K562 (cell line): Measurements from ENCODE around the gene QRICH1. TPM values are rescaled to one million over a fixed set of nuclear protein-coding genes. Genes with fewer than 3 reads are reported as not detected.

Experiments
- ATAC-seq: fragments of 200-7000 bp; cut with Tn5 transposase; 3 replicates; pipeline ENCODE4 v1.9.1; 2020; ENCODE audit warnings: moderate library complexity
- BruUV-seq: library from RNA; stranded (reverse); fragments of 400-500 nt; replicated peaks from 2 replicates; lab custom pipeline; 2021; lab: Mats Ljungman, UMichigan
- CTCF ChIA-PET: fragments of 300-600 bp; formaldehyde crosslinking; extraction: SDS; loops from one replicate; lab custom pipeline; 2021; ENCODE audit warnings: low intra/inter-chr PET ratio; lab: Yijun Ruan, JAX
- POLR2A ChIA-PET: fragments of 300-600, 350-650 bp; sonication (Branson Sonifier 250); formaldehyde crosslinking; extraction: SDS; loops from one replicate; lab custom pipeline; 2021; ENCODE audit warnings: antibody characterized with exemption, inconsistent platforms; lab: Yijun Ruan, JAX
- DNase-seq, 4 experiments: peaks; one replicate each; pipeline versions ENCODE4 v3.0.0 to v3.0.0-alpha.2; 2011 to 2018; ENCODE audit warnings: low spot score in 3 of 4, mixed read lengths in 3 of 4; ENCODE audit errors: extremely low read depth in 1 of 4
- FAIRE-seq: peaks from 2 replicates; lab custom pipeline; 2011; peaks lifted over from hg19 to GRCh38; lab: Jason Lieb, UNC
- H2AFZ ChIP-seq: 2 replicates; pipeline ENCODE4 v1.6.0; 2011; ENCODE audit warnings: low read depth, low read length, control low read depth, inconsistent platforms
- H3K27ac ChIP-seq: fragments of 200-600 bp; 3 replicates; pipeline ENCODE4 v1.8.0; 2011; ENCODE audit warnings: low read depth, mild to moderate bottlenecking, control low read depth, inconsistent platforms, low read length, moderate library complexity, mixed read lengths; ENCODE audit errors: extremely low read depth
- H3K27me3 ChIP-seq, 2 experiments: fragments of 300-600 bp in 1 of 2; 2 replicates in 1 of 2; 3 replicates in 1 of 2; pipeline versions ENCODE4 v1.6.0 to v1.8.0; 2011; ENCODE audit warnings: inconsistent platforms in 2 of 2, low read length in 2 of 2, mild to moderate bottlenecking in 1 of 2, mixed read lengths in 1 of 2, moderate library complexity in 1 of 2; ENCODE audit not compliant: control insufficient read depth in 2 of 2, insufficient read depth in 2 of 2
- H3K36me3 ChIP-seq: fragments of 300-600 bp; 3 replicates; pipeline ENCODE4 v1.8.0; 2011; ENCODE audit warnings: mild to moderate bottlenecking, low read length, inconsistent platforms; ENCODE audit not compliant: control insufficient read depth, insufficient read depth
- H3K4me1 ChIP-seq, 2 experiments: fragments of 200-600 bp in 1 of 2; replicated peaks in 1 of 2; 2 replicates in 1 of 2; 3 replicates in 1 of 2; pipeline versions ENCODE4 v1.5.1 to v1.8.0; 2011; ENCODE audit warnings: inconsistent platforms in 2 of 2, low read length in 2 of 2, mild to moderate bottlenecking in 1 of 2, mixed read lengths in 1 of 2, moderate library complexity in 1 of 2; ENCODE audit not compliant: control insufficient read depth in 2 of 2, insufficient read depth in 2 of 2
- H3K4me2 ChIP-seq: 2 replicates; pipeline ENCODE4 v1.6.1; 2011; ENCODE audit warnings: low read length, control low read depth, inconsistent platforms, mixed read lengths; ENCODE audit not compliant: insufficient read depth
- H3K4me3 ChIP-seq: fragments of 200-600 bp; sonication (generic), shearing (Covaris generic); 2 replicates; pipeline ENCODE4 v1.5.1; 2016; ENCODE audit warnings: control low read depth, inconsistent platforms
- H3K79me2 ChIP-seq: fragments of 200-600 bp; 3 replicates; pipeline ENCODE4 v1.8.0; 2011; ENCODE audit warnings: low read length, inconsistent platforms; ENCODE audit not compliant: control insufficient read depth, insufficient read depth
- H3K9ac ChIP-seq, 2 experiments: 2 replicates each; pipeline versions ENCODE4 v1.6.0 to v1.6.1; 2011; ENCODE audit warnings: low read depth in 2 of 2, low read length in 2 of 2, control low read depth in 1 of 2, inconsistent platforms in 1 of 2, mild to moderate bottlenecking in 1 of 2, mixed read lengths in 1 of 2; ENCODE audit not compliant: insufficient read depth in 1 of 2
- H3K9me1 ChIP-seq: one replicate; pipeline ENCODE4 v1.6.0; 2011; ENCODE audit warnings: inconsistent platforms, mild to moderate bottlenecking, low read length, moderate library complexity; ENCODE audit not compliant: control insufficient read depth, insufficient read depth
- H3K9me3 ChIP-seq: replicated peaks from 2 replicates; pipeline ENCODE4 v1.5.1; 2011; ENCODE audit warnings: low read depth, low read length, inconsistent platforms; ENCODE audit not compliant: control insufficient read depth, insufficient read depth
- H4K20me1 ChIP-seq: replicated peaks from 2 replicates; pipeline ENCODE4 v1.6.1; 2011; ENCODE audit warnings: low read length, inconsistent platforms, mixed read lengths; ENCODE audit not compliant: control insufficient read depth, insufficient read depth
- ASH1L ChIP-seq: fragments of 450-650 bp; IDR thresholded peaks from 2 replicates; pipeline ENCODE4 v1.6.1; 2018; ENCODE audit warnings: borderline replicate concordance, mild to moderate bottlenecking, low read depth; ENCODE audit not compliant: partially characterized antibody
- BRD9 ChIP-seq: fragments of 450-650 bp; IDR thresholded peaks from 2 replicates; pipeline ENCODE4 v1.6.1; 2018; ENCODE audit warnings: low read depth; ENCODE audit not compliant: partially characterized antibody
- CREM ChIP-seq: IDR thresholded peaks from 2 replicates; pipeline ENCODE4 v1.6.1; 2014; ENCODE audit warnings: antibody characterized with exemption, low read depth
- GTF2A2 ChIP-seq: IDR thresholded peaks from 2 replicates; pipeline ENCODE4 v1.6.1; 2016; ENCODE audit warnings: mild to moderate bottlenecking, missing genetic modification characterization, missing compliant biosample characterization
- MYBL2 ChIP-seq, 2 experiments: fragments of 450-650 bp in 1 of 2; sonication (generic) in 1 of 2; formaldehyde crosslinking in 1 of 2; IDR thresholded peaks; 2 replicates each; pipeline versions ENCODE4 v1.6.1 to v1.8.1; 2017 to 2022; ENCODE audit warnings: borderline replicate concordance in 1 of 2, inconsistent platforms in 1 of 2, low read depth in 1 of 2, mild to moderate bottlenecking in 1 of 2, missing genetic modification reagents in 1 of 2, moderate library complexity in 1 of 2
- NFXL1 ChIP-seq: fragments of 450-650 bp; formaldehyde crosslinking; IDR thresholded peaks from 2 replicates; pipeline ENCODE4 v1.4.0; 2021; ENCODE audit warnings: mild to moderate bottlenecking
- NR2C1 ChIP-seq, 2 experiments: fragments of 450-650 bp; IDR thresholded peaks; 2 replicates each; pipeline ENCODE4 v1.6.1; 2017; ENCODE audit warnings: mild to moderate bottlenecking in 2 of 2, antibody characterized with exemption in 1 of 2, inconsistent platforms in 1 of 2, missing compliant biosample characterization in 1 of 2, missing genetic modification characterization in 1 of 2
- TAF9B ChIP-seq: fragments of 450-650 bp; IDR thresholded peaks from 2 replicates; pipeline ENCODE4 v1.6.1; 2018; ENCODE audit warnings: mild to moderate bottlenecking; ENCODE audit not compliant: partially characterized antibody
- TBL1XR1 ChIP-seq, 2 experiments: IDR thresholded peaks; 2 replicates each; pipeline ENCODE4 v1.6.1; 2012; ENCODE audit warnings: improper control_type of control experiment in 2 of 2, low read length in 2 of 2, mild to moderate bottlenecking in 1 of 2
- ZFP91 ChIP-seq: sonication (generic); formaldehyde crosslinking; IDR thresholded peaks from 2 replicates; pipeline ENCODE4 v1.8.0; 2022; ENCODE audit warnings: mild to moderate bottlenecking, missing genetic modification reagents
- WGBS: fragments of 100-300 bp; shearing (Covaris generic); methylation state at CpG from one replicate; pipeline ENCODE4 v1.1.6; 2016; ENCODE audit warnings: low coverage, mixed read lengths; ENCODE audit not compliant: insufficient coverage; ENCODE audit errors: missing lambda C conversion rate; 5-methylcytosine and 5-hydroxymethylcytosine counted together
- in situ Hi-C: fragments of 300-500 bp; cut with MboI; formaldehyde crosslinking; loops from 4 replicates; pipeline ENCODE4 v1.15.0; 2018; ENCODE audit warnings: inconsistent platforms, mixed read lengths
- intact Hi-C: fragments of 100-400 bp; cut with micrococcal nuclease; formaldehyde crosslinking; loops from 2 replicates; pipeline ENCODE4 v1.14.2; 2022
- polyA plus RNA-seq, 8 experiments: library from polyadenylated mRNA; depleted of rRNA in 4 of 8; stranded (reverse) in 5 of 8; unstranded in 3 of 8; fragments of >200 nt; fragmentation: Nextera tagmentation in 2 of 8; fragmentation: Illumina TruSeq in 1 of 8; extraction: Ambion mirVana in 2 of 8; extraction: Trizol in 1 of 8; gene quantifications; 2 replicates each; pipeline versions ENCODE4 v1.2.1 to v1.2.3, GENCODE V29; 2011 to 2014; ENCODE audit warnings: inconsistent platforms in 1 of 8, missing spikeins in 1 of 8
- total RNA-seq, 7 experiments: library from RNA; depleted of rRNA in 6 of 7; stranded (reverse); fragments of >200 nt in 6 of 7; fragmentation: Illumina TruSeq in 2 of 7; extraction: Trizol in 2 of 7; gene quantifications; 2 replicates each; pipeline versions ENCODE4 v1.2.1 to v1.2.3, GENCODE V29; 2011 to 2021; ENCODE audit warnings: low replicate concordance in 1 of 7
- TF ChIP-seq, protein P1 (sequence below): fragments of 450-650 bp; IDR thresholded peaks from 2 replicates; pipeline ENCODE4 v1.6.1; 2017; ENCODE audit warnings: antibody characterized with exemption, mild to moderate bottlenecking
- TF ChIP-seq, protein P2 (sequence below): fragments of 250-450 bp; sonication (Bioruptor Pico); IDR thresholded peaks from 2 replicates; pipeline ENCODE4 v1.5.0; 2020; ENCODE audit warnings: mild to moderate bottlenecking, borderline replicate concordance

The QRICH1 gene
- total and polyA plus RNA-seq, 9 of the 15 experiments (the other 6 are each of a cell fraction or from before 2014, with no cell fraction given) = 20.1 to 99.2 (median 56.7) TPM

DNA sequence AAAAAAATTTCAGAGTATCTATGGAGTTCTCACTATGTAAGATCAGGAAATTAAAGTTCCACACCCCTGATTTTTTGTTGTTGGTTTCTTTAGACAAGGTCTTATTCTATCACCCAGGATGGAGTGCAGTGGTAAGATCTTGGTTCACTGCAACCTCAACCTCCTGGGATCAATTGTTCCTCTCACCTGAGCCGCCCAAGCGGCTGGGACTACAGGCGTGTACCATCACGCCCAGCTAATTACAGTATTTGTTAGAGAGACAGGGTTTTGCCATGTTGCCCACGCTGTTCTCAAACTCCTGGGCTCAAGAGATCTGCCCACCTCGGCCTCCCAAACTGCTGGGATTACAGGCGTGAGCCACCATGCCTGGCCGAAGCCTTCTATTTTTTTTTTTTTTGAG, 12.4 kb downstream of the QRICH1 start (continued):
- no peak for TF ChIP-seq ZFP91 (CRISPR knock-in tag)
- TF ChIP-seq NR2C1 (IDR thresholded peaks at IDR 0.05) = no peak
- no peak for TF ChIP-seq NR2C1 (tag; IDR thresholded peaks at IDR 0.05)
- no peak for TF ChIP-seq MYBL2 (IDR thresholded peaks at IDR 0.05; ENCODE audit: low read depth)
- TF ChIP-seq MYBL2 (CRISPR knock-in tag; IDR thresholded peaks at IDR 0.05; ENCODE audit: borderline replicate concordance) = no peak
- no peak for TF ChIP-seq ASH1L
- TF ChIP-seq GTF2A2 (tag) = no peak
- TF ChIP-seq BRD9 = no peak
- TF ChIP-seq TAF9B = no peak
- TF ChIP-seq TBL1XR1 (IDR thresholded peaks at IDR 0.05; ENCODE audit: low read length in 2 of 2) = no peak
- TF ChIP-seq, all 486 proteins: peak for 0

GRCh38 chr3:49079270-49079669, 14.6 kb downstream of the QRICH1 start:
- no peak overlapping the region for H3K4me2 ChIP-seq
- peaks cover 46% of the 10 kb centered on the region; the same call in 2 of the 3 replicates for H3K36me3 ChIP-seq
- BruUV-seq = no TSS peak
- CTCF ChIA-PET = no interaction called here
- POLR2A ChIA-PET = no interaction called here
- WGBS = 96% methylated on average over 2 of the region's 2 CpGs
- no peak overlapping the region for H2AFZ ChIP-seq
- no peaks in the 10 kb centered on the region for H3K4me1 ChIP-seq
- ATAC-seq = no peak
- H3K9me1 ChIP-seq = no peaks in the 10 kb centered on the region
- H3K9me3 ChIP-seq = no peaks in the 10 kb centered on the region
- in situ Hi-C loops (no loop called here), intact Hi-C loops (no loop called here)
- no peaks in the 10 kb centered on the region for H3K27me3 ChIP-seq
- FAIRE-seq = no peak
- H4K20me1 ChIP-seq = no peaks in the 10 kb centered on the region
- H3K79me2 ChIP-seq = peaks cover 58% of the 10 kb centered on the region
- H3K9ac ChIP-seq = no peak overlapping the region
- H3K4me3 ChIP-seq = no peak overlapping the region
- no peak overlapping the region for H3K27ac ChIP-seq
- no peak for TF ChIP-seq CREM
- TF ChIP-seq, protein P1, sequence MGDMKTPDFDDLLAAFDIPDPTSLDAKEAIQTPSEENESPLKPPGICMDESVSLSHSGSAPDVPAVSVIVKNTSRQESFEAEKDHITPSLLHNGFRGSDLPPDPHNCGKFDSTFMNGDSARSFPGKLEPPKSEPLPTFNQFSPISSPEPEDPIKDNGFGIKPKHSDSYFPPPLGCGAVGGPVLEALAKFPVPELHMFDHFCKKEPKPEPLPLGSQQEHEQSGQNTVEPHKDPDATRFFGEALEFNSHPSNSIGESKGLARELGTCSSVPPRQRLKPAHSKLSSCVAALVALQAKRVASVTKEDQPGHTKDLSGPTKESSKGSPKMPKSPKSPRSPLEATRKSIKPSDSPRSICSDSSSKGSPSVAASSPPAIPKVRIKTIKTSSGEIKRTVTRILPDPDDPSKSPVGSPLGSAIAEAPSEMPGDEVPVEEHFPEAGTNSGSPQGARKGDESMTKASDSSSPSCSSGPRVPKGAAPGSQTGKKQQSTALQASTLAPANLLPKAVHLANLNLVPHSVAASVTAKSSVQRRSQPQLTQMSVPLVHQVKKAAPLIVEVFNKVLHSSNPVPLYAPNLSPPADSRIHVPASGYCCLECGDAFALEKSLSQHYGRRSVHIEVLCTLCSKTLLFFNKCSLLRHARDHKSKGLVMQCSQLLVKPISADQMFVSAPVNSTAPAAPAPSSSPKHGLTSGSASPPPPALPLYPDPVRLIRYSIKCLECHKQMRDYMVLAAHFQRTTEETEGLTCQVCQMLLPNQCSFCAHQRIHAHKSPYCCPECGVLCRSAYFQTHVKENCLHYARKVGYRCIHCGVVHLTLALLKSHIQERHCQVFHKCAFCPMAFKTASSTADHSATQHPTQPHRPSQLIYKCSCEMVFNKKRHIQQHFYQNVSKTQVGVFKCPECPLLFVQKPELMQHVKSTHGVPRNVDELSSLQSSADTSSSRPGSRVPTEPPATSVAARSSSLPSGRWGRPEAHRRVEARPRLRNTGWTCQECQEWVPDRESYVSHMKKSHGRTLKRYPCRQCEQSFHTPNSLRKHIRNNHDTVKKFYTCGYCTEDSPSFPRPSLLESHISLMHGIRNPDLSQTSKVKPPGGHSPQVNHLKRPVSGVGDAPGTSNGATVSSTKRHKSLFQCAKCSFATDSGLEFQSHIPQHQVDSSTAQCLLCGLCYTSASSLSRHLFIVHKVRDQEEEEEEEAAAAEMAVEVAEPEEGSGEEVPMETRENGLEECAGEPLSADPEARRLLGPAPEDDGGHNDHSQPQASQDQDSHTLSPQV = no peak
- TF ChIP-seq, protein P2, sequence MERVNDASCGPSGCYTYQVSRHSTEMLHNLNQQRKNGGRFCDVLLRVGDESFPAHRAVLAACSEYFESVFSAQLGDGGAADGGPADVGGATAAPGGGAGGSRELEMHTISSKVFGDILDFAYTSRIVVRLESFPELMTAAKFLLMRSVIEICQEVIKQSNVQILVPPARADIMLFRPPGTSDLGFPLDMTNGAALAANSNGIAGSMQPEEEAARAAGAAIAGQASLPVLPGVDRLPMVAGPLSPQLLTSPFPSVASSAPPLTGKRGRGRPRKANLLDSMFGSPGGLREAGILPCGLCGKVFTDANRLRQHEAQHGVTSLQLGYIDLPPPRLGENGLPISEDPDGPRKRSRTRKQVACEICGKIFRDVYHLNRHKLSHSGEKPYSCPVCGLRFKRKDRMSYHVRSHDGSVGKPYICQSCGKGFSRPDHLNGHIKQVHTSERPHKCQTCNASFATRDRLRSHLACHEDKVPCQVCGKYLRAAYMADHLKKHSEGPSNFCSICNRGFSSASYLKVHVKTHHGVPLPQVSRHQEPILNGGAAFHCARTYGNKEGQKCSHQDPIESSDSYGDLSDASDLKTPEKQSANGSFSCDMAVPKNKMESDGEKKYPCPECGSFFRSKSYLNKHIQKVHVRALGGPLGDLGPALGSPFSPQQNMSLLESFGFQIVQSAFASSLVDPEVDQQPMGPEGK (CRISPR knock-in tag) = no peak
- TF ChIP-seq NFXL1 (CRISPR knock-in tag) = no peak
- TF ChIP-seq, all 486 proteins: peak for 0
- no peak for DNase-seq
